CD4-positive, CD25-positive, alpha-beta regulatory T cell (primary cell): ENCODE results near the gene ZNF487. TPM values are rescaled to one million over a fixed set of nuclear protein-coding genes. Genes with fewer than 3 reads are reported as not detected.
"Not testable (repeated sequence)": the region's sequence is repeated elsewhere in the genome, so short reads cannot be mapped to it uniquely, and the experiment has no call there.

Experiments used
- ATAC-seq, 2 donors: fragments of 150-1000 bp; cut with Tn5 transposase; one replicate each; pipeline ENCODE4 v1.10.0; 2021; ENCODE audit warnings: low read depth in 2 of 2, moderate number of reproducible peaks in 2 of 2, moderate library complexity in 1 of 2
- DNase-seq, 3 donors: peaks; one replicate each; pipeline versions ENCODE4 v3.0.0 to v3.0.0-alpha.2; 2012 to 2022; ENCODE audit warnings: mixed read lengths in 1 of 3
- H3K27ac ChIP-seq: one replicate; pipeline ENCODE4 v1.7.0; 2013; ENCODE audit warnings: mild to moderate bottlenecking, low read length; ENCODE audit not compliant: insufficient read depth, poor library complexity, severe bottlenecking
- H3K27me3 ChIP-seq: one replicate; pipeline ENCODE4 v1.7.0; 2013; ENCODE audit warnings: low read length; ENCODE audit not compliant: control insufficient read depth, insufficient read depth
- H3K36me3 ChIP-seq: one replicate; pipeline ENCODE4 v1.7.0; 2013; ENCODE audit warnings: mild to moderate bottlenecking, low read length, moderate library complexity; ENCODE audit not compliant: control insufficient read depth, insufficient read depth
- H3K4me1 ChIP-seq: 2 replicates; pipeline ENCODE4 v1.7.0; 2013; ENCODE audit warnings: mild to moderate bottlenecking, low read length; ENCODE audit not compliant: insufficient read depth, control insufficient read depth, poor library complexity, severe bottlenecking
- H3K4me3 ChIP-seq: one replicate; pipeline ENCODE4 v1.7.0; 2013; ENCODE audit warnings: low read depth, mild to moderate bottlenecking, low read length, moderate library complexity
- H3K9me3 ChIP-seq, 2 experiments: 1 replicate in 1 of 2; 2 replicates in 1 of 2; pipeline ENCODE4 v1.7.0; 2013; ENCODE audit warnings: low read length in 2 of 2, mild to moderate bottlenecking in 1 of 2, moderate library complexity in 1 of 2; ENCODE audit not compliant: control insufficient read depth in 2 of 2
- H3K27ac Mint-ChIP-seq, 3 donors: one replicate each; pipeline ENCODE4 v1.8.0; 2020 to 2022; ENCODE audit warnings: mild to moderate bottlenecking in 3 of 3, mixed read lengths in 3 of 3, moderate library complexity in 2 of 3
- H3K27me3 Mint-ChIP-seq: one replicate; pipeline ENCODE4 v1.8.0; 2022; ENCODE audit warnings: mild to moderate bottlenecking, mixed read lengths
- H3K36me3 Mint-ChIP-seq: one replicate; pipeline ENCODE4 v1.8.0; 2020; ENCODE audit warnings: mixed read lengths
- H3K4me1 Mint-ChIP-seq, 4 donors: one replicate each; pipeline ENCODE4 v1.8.0; 2020 to 2022; ENCODE audit warnings: mixed read lengths in 4 of 4, mild to moderate bottlenecking in 1 of 4
- H3K4me3 Mint-ChIP-seq, 4 donors: one replicate each; pipeline ENCODE4 v1.8.0; 2020 to 2022; ENCODE audit warnings: mild to moderate bottlenecking in 4 of 4, mixed read lengths in 4 of 4, moderate library complexity in 3 of 4
- H3K9me3 Mint-ChIP-seq, 7 donors: one replicate each; pipeline ENCODE4 v1.8.0; 2020 to 2022; ENCODE audit warnings: mixed read lengths in 7 of 7, mild to moderate bottlenecking in 3 of 7, moderate library complexity in 2 of 7
- polyA plus RNA-seq, 4 donors: library from polyadenylated mRNA; unstranded; fragments of 300-500 nt; fragmentation: Illumina TruSeq; gene quantifications; one replicate each; pipeline ENCODE4 v1.2.3, GENCODE V29; 2021
- total RNA-seq: library from RNA; stranded (reverse); gene quantifications from one replicate; pipeline ENCODE4 v1.2.3, GENCODE V29; 2022

Gene ZNF487
- total and polyA plus RNA-seq, 5 donors from 2014 or later = 2.5 to 6.5 (median 4.9) TPM

- H3K27me3 Mint-ChIP-seq = no peaks in the 10 kb centered on the region
- Histone ChIP-seq H3K36me3 (no peaks in the 10 kb centered on the region), H3K4me3 (peak overlapping the region; percentile 10), H3K9me3 (no peaks in the 10 kb centered on the region), H3K27me3 (no peaks in the 10 kb centered on the region), H3K4me1 (peaks cover 5% of the 10 kb centered on the region), H3K27ac (no peak overlapping the region)
- DNase-seq (peak; percentile 20 to 89 (median 77)), ATAC-seq (peak; percentile 77 to 89)
- no peaks in the 10 kb centered on the region for H3K36me3 Mint-ChIP-seq
- peaks cover 10 to 17% (median 14%) of the 10 kb centered on the region in 4 donors for H3K4me1 Mint-ChIP-seq
- peak overlapping the region in 1 of 4 donors; percentile 7 for H3K4me3 Mint-ChIP-seq
- H3K27ac Mint-ChIP-seq = peak overlapping the region in 2 of 3 donors; percentile 13 to 60
- no peaks in the 10 kb centered on the region for H3K9me3 Mint-ChIP-seq
These were observed 25.0 kb downstream of the ZNF487 start for GRCh38 chr10:43461950-43462349.

GRCh38 chr10:43465086-43465735, 28.3 kb downstream of the ZNF487 start:
- H3K4me3 Mint-ChIP-seq, ATAC-seq, H3K4me3 ChIP-seq, H3K9me3 ChIP-seq, H3K4me1 ChIP-seq, H3K4me1 Mint-ChIP-seq, H3K36me3 Mint-ChIP-seq, H3K27ac Mint-ChIP-seq, H3K27ac ChIP-seq, H3K27me3 Mint-ChIP-seq, H3K9me3 Mint-ChIP-seq, H3K27me3 ChIP-seq, H3K36me3 ChIP-seq, DNase-seq: not testable (repeated sequence)

DNA sequence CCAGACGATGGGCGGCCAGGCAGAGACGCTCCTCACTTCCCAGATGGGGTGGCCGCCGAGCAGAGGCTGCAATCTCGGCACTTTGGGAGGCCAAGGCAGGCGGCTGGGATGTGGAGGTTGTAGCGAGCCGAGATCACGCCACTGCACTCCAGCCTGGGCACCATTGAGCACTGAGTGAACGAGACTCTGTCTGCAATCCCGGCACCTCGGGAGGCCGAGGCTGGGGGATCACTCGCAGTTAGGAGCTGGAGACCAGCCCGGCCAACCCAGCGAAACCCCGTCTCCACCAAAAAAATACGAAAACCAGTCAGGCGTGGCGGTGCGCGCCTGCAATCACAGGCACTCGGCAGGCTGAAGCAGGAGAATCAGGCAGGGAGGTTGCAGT, 28.8 kb downstream of the ZNF487 start:
- H3K27me3 Mint-ChIP-seq = not testable (repeated sequence)

DNA sequence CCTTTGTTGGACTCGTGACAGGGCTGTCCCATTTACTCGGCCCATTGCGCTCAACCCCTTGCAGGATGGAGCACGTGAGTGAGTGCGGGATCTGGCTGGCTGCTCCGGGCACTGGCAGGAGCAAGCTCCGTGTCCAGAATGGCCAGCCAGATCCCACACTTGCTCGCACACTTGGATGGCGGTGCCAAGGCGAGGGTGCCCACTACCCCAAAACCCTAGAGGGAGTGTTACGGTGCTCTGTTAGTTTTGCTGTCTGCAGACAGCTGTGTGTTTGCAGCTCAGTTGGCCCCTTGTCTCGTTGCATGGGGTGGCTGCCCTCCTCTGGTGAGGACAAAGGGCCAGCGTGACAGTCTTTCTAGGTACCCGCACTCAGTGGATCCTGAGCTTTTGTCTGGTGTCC, 34.2 kb downstream of the ZNF487 start:
- Histone ChIP-seq H3K36me3 (no peaks in the 10 kb centered on the region), H3K4me3 (no peak overlapping the region), H3K27me3 (no peaks in the 10 kb centered on the region), H3K9me3 (no peaks in the 10 kb centered on the region), H3K27ac (no peak overlapping the region), H3K4me1 (no peaks in the 10 kb centered on the region)
- peaks cover 4% of the 10 kb centered on the region for H3K36me3 Mint-ChIP-seq
- ATAC-seq = no peak
- no peaks in the 10 kb centered on the region for H3K27me3 Mint-ChIP-seq
- H3K4me3 Mint-ChIP-seq = no peak overlapping the region
- H3K27ac Mint-ChIP-seq = no peak overlapping the region
- DNase-seq = no peak
- H3K9me3 Mint-ChIP-seq = no peaks in the 10 kb centered on the region
- no peaks in the 10 kb centered on the region for H3K4me1 Mint-ChIP-seq

More for the DNA sequence above, 28.8 kb downstream of the ZNF487 start:
- not testable (repeated sequence) for DNase-seq, H3K4me1 Mint-ChIP-seq, H3K27ac Mint-ChIP-seq, H3K27me3 ChIP-seq, H3K4me1 ChIP-seq, H3K9me3 Mint-ChIP-seq, H3K36me3 Mint-ChIP-seq, H3K36me3 ChIP-seq, H3K9me3 ChIP-seq, H3K4me3 ChIP-seq, ATAC-seq, H3K27ac ChIP-seq, H3K4me3 Mint-ChIP-seq

DNA sequence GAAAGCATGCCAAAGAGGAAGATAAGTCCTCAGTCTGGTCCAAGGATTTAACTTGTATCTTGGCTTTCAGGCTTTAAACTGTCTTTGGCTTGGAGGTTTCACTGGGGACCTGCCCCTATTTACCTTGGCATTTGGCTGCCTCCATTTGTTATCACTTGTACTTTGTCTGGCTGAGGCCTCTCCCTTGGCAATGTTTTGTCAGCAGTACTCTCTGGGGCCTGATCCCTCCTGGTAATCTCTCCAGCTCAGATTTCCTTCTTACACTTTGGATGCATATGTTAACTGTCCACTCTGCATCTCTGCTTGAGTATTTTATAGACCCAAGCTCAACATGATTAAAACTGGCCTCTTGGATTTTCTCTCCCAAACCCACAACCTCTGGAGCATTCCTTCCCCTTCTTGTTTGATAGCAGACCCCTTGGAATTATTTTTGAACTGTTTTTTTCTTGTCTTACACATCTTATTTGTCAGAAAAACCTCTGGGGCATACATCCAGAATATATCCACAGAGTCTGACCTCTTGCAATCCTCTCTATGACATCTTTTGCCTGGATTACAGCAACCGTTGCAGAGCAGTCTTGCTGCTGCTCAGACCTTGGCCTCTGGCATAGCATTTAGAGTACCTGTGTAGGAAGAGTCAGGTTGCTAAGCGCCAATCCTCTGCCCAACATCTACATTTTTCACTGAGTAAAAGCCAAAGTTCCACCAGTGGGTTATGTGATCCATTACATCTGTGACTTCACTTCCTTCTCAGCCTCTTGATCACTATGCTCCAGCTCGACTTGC, 35.2 kb downstream of the ZNF487 start:
- no peak for DNase-seq
- peaks cover 4% of the 10 kb centered on the region for H3K36me3 Mint-ChIP-seq
- no peaks in the 10 kb centered on the region for H3K4me1 Mint-ChIP-seq
- no peaks in the 10 kb centered on the region for H3K27me3 ChIP-seq
- no peak overlapping the region for H3K4me3 Mint-ChIP-seq
- no peak for ATAC-seq
- no peaks in the 10 kb centered on the region for H3K9me3 ChIP-seq
- no peaks in the 10 kb centered on the region for H3K4me1 ChIP-seq
- no peak overlapping the region for H3K27ac Mint-ChIP-seq
- no peak overlapping the region for H3K27ac ChIP-seq
- no peaks in the 10 kb centered on the region for H3K27me3 Mint-ChIP-seq
- H3K36me3 ChIP-seq = no peaks in the 10 kb centered on the region
- no peak overlapping the region for H3K4me3 ChIP-seq
- no peaks in the 10 kb centered on the region for H3K9me3 Mint-ChIP-seq

DNA sequence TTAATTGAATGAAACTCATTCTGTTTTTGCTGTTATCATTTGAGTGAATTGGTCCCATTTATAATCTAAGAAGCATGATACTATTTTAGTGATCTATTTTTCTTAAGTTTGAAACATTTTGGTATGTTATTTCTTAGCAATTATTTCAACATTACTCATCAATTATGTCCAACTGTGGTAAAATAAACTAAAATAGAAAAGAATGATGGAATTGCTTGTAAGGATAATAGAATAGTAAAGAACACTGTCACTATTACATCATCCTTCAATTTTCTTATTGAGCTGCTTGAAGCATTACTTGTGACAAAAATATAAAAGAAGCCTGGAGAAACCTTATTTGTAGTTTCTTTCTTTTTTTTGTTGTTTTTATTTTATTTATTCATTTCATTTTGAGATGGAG, 42.4 kb downstream of the ZNF487 start:
- no peak overlapping the region for H3K4me3 Mint-ChIP-seq
- Histone ChIP-seq H3K4me1 (no peaks in the 10 kb centered on the region), H3K4me3 (no peak overlapping the region), H3K9me3 (peaks cover 18 to 30% of the 10 kb centered on the region in 2 experiments), H3K27me3 (no peaks in the 10 kb centered on the region), H3K27ac (no peak overlapping the region), H3K36me3 (peaks cover 5% of the 10 kb centered on the region)
- DNase-seq = no peak
- H3K36me3 Mint-ChIP-seq = no peaks in the 10 kb centered on the region
- peak overlapping the region in 1 of 3 donors; percentile 9 for H3K27ac Mint-ChIP-seq
- ATAC-seq = no peak
- no peaks in the 10 kb centered on the region for H3K4me1 Mint-ChIP-seq
- peaks cover 0 to 18% (median 9%) of the 10 kb centered on the region in 7 donors for H3K9me3 Mint-ChIP-seq
- no peaks in the 10 kb centered on the region for H3K27me3 Mint-ChIP-seq

- H3K27me3 ChIP-seq = no peaks in the 10 kb centered on the region
- Mint-ChIP-seq H3K4me3 (no peak overlapping the region), H3K27ac (no peak overlapping the region), H3K9me3 (peaks cover 0 to 35% (median 15%) of the 10 kb centered on the region in 7 donors), H3K36me3 (peaks cover 4% of the 10 kb centered on the region), H3K4me1 (no peaks in the 10 kb centered on the region), H3K27me3 (no peaks in the 10 kb centered on the region)
- ATAC-seq (no peak), DNase-seq (no peak)
- no peak overlapping the region for H3K27ac ChIP-seq
- no peaks in the 10 kb centered on the region for H3K4me1 ChIP-seq
- peaks cover 5% of the 10 kb centered on the region for H3K36me3 ChIP-seq
- no peak overlapping the region for H3K4me3 ChIP-seq
- peaks cover 27 to 30% of the 10 kb centered on the region in 2 experiments for H3K9me3 ChIP-seq
These were observed 45.6 kb downstream of the ZNF487 start for GRCh38 chr10:43482319-43483078.
